ENCODE measurements around the gene VDAC2. TPM values are rescaled to one million over a fixed set of nuclear protein-coding genes. Genes with fewer than 3 reads are reported as not detected.

Gene VDAC2
- total and polyA plus RNA-seq, 10 of the 15 experiments (the other 5 are each of a cell fraction or from before 2014, with no cell fraction given), result 73.4 to 294 (median 146) TPM

GRCh38 chr10:75203724-75204123, 6.9 kb upstream of the VDAC2 start:
- POLR2A ChIA-PET, result interaction anchor here (0.6 kb wide), 1 partner anchor 16 kb away, joined by 3 read pairs; no protein-coding TSS in a partner anchor
- H3K27me3 ChIP-seq (replicated peaks in 1 of 2; ENCODE audit: control insufficient read depth in 2 of 2, insufficient read depth in 2 of 2, low read length in 1 of 2), result no peaks in the 10 kb centered on the region
- H3K27ac ChIP-seq (ENCODE audit: control insufficient read depth, insufficient read depth), result no peak overlapping the region
- no peak overlapping the region for H3K9ac ChIP-seq (ENCODE audit: control insufficient read depth, insufficient read depth, low read length)
- in situ Hi-C loops (cut with MboI) (no loop called here), intact Hi-C loops (cut with micrococcal nuclease; ENCODE audit: unreplicated experiment) (no loop called here)
- DNase-seq (ENCODE audit: low read depth, low spot score) (no peak), ATAC-seq (no peak), FAIRE-seq (no peak)
- SMC1A ChIA-PET (ENCODE audit: uncharacterized antibody, unreplicated experiment), result interaction anchor here (0.7 kb wide), 1 partner anchor 21 kb away, joined by 3 read pairs; no protein-coding TSS in a partner anchor
- no peaks in the 10 kb centered on the region for H3K79me2 ChIP-seq (ENCODE audit: control insufficient read depth, insufficient read depth, low read length)
- H2AFZ ChIP-seq (ENCODE audit: control insufficient read depth, low read depth, low read length), result no peak overlapping the region
- H3K4me3 ChIP-seq, result no peak overlapping the region
- H3K4me2 ChIP-seq (ENCODE audit: control insufficient read depth, insufficient read depth), result no peak overlapping the region
- no peaks in the 10 kb centered on the region for H3K4me1 ChIP-seq (ENCODE audit: control insufficient read depth, insufficient read depth, low read length)
- 100% methylated on average over 5 of the region's 5 CpGs for WGBS (ENCODE audit: insufficient coverage, insufficient replicate concordance, low lambda C conversion rate, missing lambda C conversion rate)
- TF ChIP-seq, protein P1, sequence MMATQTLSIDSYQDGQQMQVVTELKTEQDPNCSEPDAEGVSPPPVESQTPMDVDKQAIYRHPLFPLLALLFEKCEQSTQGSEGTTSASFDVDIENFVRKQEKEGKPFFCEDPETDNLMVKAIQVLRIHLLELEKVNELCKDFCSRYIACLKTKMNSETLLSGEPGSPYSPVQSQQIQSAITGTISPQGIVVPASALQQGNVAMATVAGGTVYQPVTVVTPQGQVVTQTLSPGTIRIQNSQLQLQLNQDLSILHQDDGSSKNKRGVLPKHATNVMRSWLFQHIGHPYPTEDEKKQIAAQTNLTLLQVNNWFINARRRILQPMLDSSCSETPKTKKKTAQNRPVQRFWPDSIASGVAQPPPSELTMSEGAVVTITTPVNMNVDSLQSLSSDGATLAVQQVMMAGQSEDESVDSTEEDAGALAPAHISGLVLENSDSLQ (IDR thresholded peaks at IDR 0.05), result no peak
- TF ChIP-seq MYB (IDR thresholded peaks at IDR 0.05; ENCODE audit: borderline replicate concordance, low read depth, low read length) (no peak), TBL1XR1 (IDR thresholded peaks at IDR 0.05; ENCODE audit: low read depth, low read length) (no peak), YBX1 (IDR thresholded peaks at IDR 0.05) (no peak), RUNX3 (IDR thresholded peaks at IDR 0.05; ENCODE audit: low read length) (no peak), RELA (IDR thresholded peaks at IDR 0.05; ENCODE audit: borderline replicate concordance, partially characterized antibody) (no peak), POLR2A (IDR thresholded peaks at IDR 0.05; ENCODE audit: low read depth, low read length) (no peak), KLF5 (IDR thresholded peaks at IDR 0.05; ENCODE audit: partially characterized antibody) (no peak), ZNF274 (IDR thresholded peaks at IDR 0.05; ENCODE audit: insufficient read depth, insufficient read length) (no peak), PML (IDR thresholded peaks at IDR 0.05; ENCODE audit: low read length) (no peak), RAD51 (IDR thresholded peaks at IDR 0.05) (no peak), ZBTB33 (IDR thresholded peaks at IDR 0.05) (no peak), CEBPB (IDR thresholded peaks at IDR 0.05; ENCODE audit: borderline replicate concordance in 1 of 2, low read depth in 2 of 2, low read length in 2 of 2) (no peak)
- TF ChIP-seq, protein P2, sequence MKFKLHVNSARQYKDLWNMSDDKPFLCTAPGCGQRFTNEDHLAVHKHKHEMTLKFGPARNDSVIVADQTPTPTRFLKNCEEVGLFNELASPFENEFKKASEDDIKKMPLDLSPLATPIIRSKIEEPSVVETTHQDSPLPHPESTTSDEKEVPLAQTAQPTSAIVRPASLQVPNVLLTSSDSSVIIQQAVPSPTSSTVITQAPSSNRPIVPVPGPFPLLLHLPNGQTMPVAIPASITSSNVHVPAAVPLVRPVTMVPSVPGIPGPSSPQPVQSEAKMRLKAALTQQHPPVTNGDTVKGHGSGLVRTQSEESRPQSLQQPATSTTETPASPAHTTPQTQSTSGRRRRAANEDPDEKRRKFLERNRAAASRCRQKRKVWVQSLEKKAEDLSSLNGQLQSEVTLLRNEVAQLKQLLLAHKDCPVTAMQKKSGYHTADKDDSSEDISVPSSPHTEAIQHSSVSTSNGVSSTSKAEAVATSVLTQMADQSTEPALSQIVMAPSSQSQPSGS (IDR thresholded peaks at IDR 0.05; ENCODE audit: low read length), result no peak
- BruUV-seq (replicated peaks), result no TSS peak
- H4K20me1 ChIP-seq (ENCODE audit: control insufficient read depth, insufficient read depth), result no peaks in the 10 kb centered on the region
- H3K36me3 ChIP-seq (ENCODE audit: control insufficient read depth in 2 of 2, insufficient read depth in 2 of 2, low read length in 1 of 2), result no peaks in the 10 kb centered on the region
- no peaks in the 10 kb centered on the region for H3K9me3 ChIP-seq (replicated peaks; ENCODE audit: control insufficient read depth, insufficient read depth, low read length)
- CTCF ChIA-PET, result interaction anchor here (1.0 to 3.6 kb wide), 2 partner anchors 16 to 27 kb away, joined by 5 to 16 read pairs; no protein-coding TSS in a partner anchor
- RAD21 ChIA-PET (ENCODE audit: unreplicated experiment), result no interaction called here
